DMS153 treated with DMSO at 0.1 percent for 48 hours (cell line): ENCODE measurements around the gene TDRD7.
A peak's percentile ranks its signal among the peaks of the same experiment; 100 is the strongest.
"Not testable (repeated sequence)": the region's sequence is repeated elsewhere in the genome, so short reads cannot be mapped to it uniquely, and the experiment has no call there.

Source experiments
- DNase-seq: peaks from one replicate; lab custom pipeline; 2025; ENCODE audit not compliant: unreplicated experiment; lab: John Stamatoyannopoulos, UW

TDRD7 gene

GRCh38 chr9:97419309-97419867 is 7.5 kb downstream of the TDRD7 start:
- DNase-seq = no peak

- DNase-seq = peak; percentile 21
Measured at GRCh38 chr9:97425336-97425972, 13.6 kb downstream of the TDRD7 start.

GRCh38 chr9:97425973-97426336 is 14.1 kb downstream of the TDRD7 start:
- DNase-seq = no peak

GRCh38 chr9:97427885-97428284 is 16.0 kb downstream of the TDRD7 start:
- DNase-seq = no peak

GRCh38 chr9:97430316-97431043 is 18.6 kb downstream of the TDRD7 start:
- no peak for DNase-seq

GRCh38 chr9:97431044-97431441 is 19.1 kb downstream of the TDRD7 start:
- no peak for DNase-seq

GRCh38 chr9:97431549-97432143 is 19.8 kb downstream of the TDRD7 start:
- no peak for DNase-seq

- DNase-seq = no peak
Measured at GRCh38 chr9:97437051-97437600, 25.2 kb downstream of the TDRD7 start.

- no peak for DNase-seq
Measured at GRCh38 chr9:97438257-97438656, 26.4 kb downstream of the TDRD7 start.

GRCh38 chr9:97438666-97439065 is 26.8 kb downstream of the TDRD7 start:
- DNase-seq = no peak

- DNase-seq = peak; percentile 4
Measured at GRCh38 chr9:97440160-97440559, 28.3 kb downstream of the TDRD7 start.

- DNase-seq = no peak
Measured at GRCh38 chr9:97441729-97442128, 29.8 kb downstream of the TDRD7 start.

- DNase-seq = no peak
Measured at GRCh38 chr9:97445119-97445701, 33.3 kb downstream of the TDRD7 start.

GRCh38 chr9:97447001-97447400 is 35.1 kb downstream of the TDRD7 start:
- DNase-seq = no peak

GRCh38 chr9:97453573-97453972 is 41.7 kb downstream of the TDRD7 start:
- DNase-seq = not testable (repeated sequence)

GRCh38 chr9:97456841-97457240 is 44.9 kb downstream of the TDRD7 start:
- DNase-seq = not testable (repeated sequence)

- DNase-seq = no peak
Measured at GRCh38 chr9:97459326-97459725, 47.4 kb downstream of the TDRD7 start.

GRCh38 chr9:97462159-97462558 is 50.3 kb downstream of the TDRD7 start:
- no peak for DNase-seq

- DNase-seq = no peak
Measured at GRCh38 chr9:97462914-97463313, 51.0 kb downstream of the TDRD7 start.

- peak; percentile 31 for DNase-seq
Measured at GRCh38 chr9:97468658-97469448, 57.0 kb downstream of the TDRD7 start.

- DNase-seq = no peak
Measured at GRCh38 chr9:97470076-97470475, 58.2 kb downstream of the TDRD7 start.
